Central memory CD8-positive, alpha-beta T cell (primary cell): ENCODE data around the gene MFSD11.

Source experiments
- ATAC-seq: fragments of 150-1000 bp; cut with Tn5 transposase; replicated peaks from 2 replicates; pipeline ENCODE4 v1.10.0; 2022; ENCODE audit warnings: mild to moderate bottlenecking, moderate FRiP score, moderate number of reproducible peaks; ENCODE audit not compliant: poor library complexity, severe bottlenecking; ENCODE audit errors: extremely low read depth
- DNase-seq, 2 donors: peaks; one replicate each; pipeline ENCODE4 v3.0.0; 2021; ENCODE audit warnings: low spot score in 2 of 2
- H3K27ac Mint-ChIP-seq: one replicate; pipeline ENCODE4 v1.8.0; 2022; ENCODE audit warnings: low read depth, mild to moderate bottlenecking, moderate library complexity, mixed read lengths
- H3K27me3 Mint-ChIP-seq: one replicate; pipeline ENCODE4 v1.8.0; 2022; ENCODE audit warnings: mixed read lengths
- H3K36me3 Mint-ChIP-seq: one replicate; pipeline ENCODE4 v1.8.0; 2022; ENCODE audit warnings: mild to moderate bottlenecking, moderate library complexity, mixed read lengths; ENCODE audit not compliant: insufficient read depth
- H3K4me1 Mint-ChIP-seq: one replicate; pipeline ENCODE4 v1.8.0; 2022; ENCODE audit warnings: mixed read lengths
- H3K4me3 Mint-ChIP-seq: one replicate; pipeline ENCODE4 v1.8.0; 2022; ENCODE audit warnings: mild to moderate bottlenecking, moderate library complexity, mixed read lengths
- H3K9me3 Mint-ChIP-seq: one replicate; pipeline ENCODE4 v1.8.0; 2022; ENCODE audit warnings: mixed read lengths

Gene MFSD11

GRCh38 chr17:76751416-76751993 is 13.6 kb downstream of the MFSD11 start:
- H3K36me3 Mint-ChIP-seq = peaks cover 19% of the 10 kb centered on the region
- no peak overlapping the region for H3K4me3 Mint-ChIP-seq
- H3K4me1 Mint-ChIP-seq = peaks cover 19% of the 10 kb centered on the region
- DNase-seq (no peak), ATAC-seq (no peak)
- no peaks in the 10 kb centered on the region for H3K27me3 Mint-ChIP-seq
- no peaks in the 10 kb centered on the region for H3K9me3 Mint-ChIP-seq
- peak overlapping the region; percentile 100 for H3K27ac Mint-ChIP-seq

GRCh38 chr17:76752006-76752405 is 14.1 kb downstream of the MFSD11 start:
- ATAC-seq (peak; percentile 84), DNase-seq (no peak)
- H3K9me3 Mint-ChIP-seq = no peaks in the 10 kb centered on the region
- peaks cover 19% of the 10 kb centered on the region for H3K4me1 Mint-ChIP-seq
- H3K36me3 Mint-ChIP-seq = peaks cover 18% of the 10 kb centered on the region
- H3K4me3 Mint-ChIP-seq = peak overlapping the region; percentile 92
- peak overlapping the region; percentile 100 for H3K27ac Mint-ChIP-seq
- no peaks in the 10 kb centered on the region for H3K27me3 Mint-ChIP-seq

GRCh38 chr17:76753061-76753961 is 15.4 kb downstream of the MFSD11 start:
- H3K4me1 Mint-ChIP-seq = peaks cover 19% of the 10 kb centered on the region
- peak; percentile 73 for ATAC-seq
- DNase-seq = peak in 1 of 2 donors; percentile 12
- H3K4me3 Mint-ChIP-seq = peak overlapping the region; percentile 92
- no peaks in the 10 kb centered on the region for H3K27me3 Mint-ChIP-seq
- peak overlapping the region; percentile 100 for H3K27ac Mint-ChIP-seq
- H3K36me3 Mint-ChIP-seq = peaks cover 22% of the 10 kb centered on the region
- H3K9me3 Mint-ChIP-seq = no peaks in the 10 kb centered on the region

GRCh38 chr17:76755285-76755684 is 17.4 kb downstream of the MFSD11 start:
- H3K36me3 Mint-ChIP-seq = peaks cover 14% of the 10 kb centered on the region
- H3K4me3 Mint-ChIP-seq = no peak overlapping the region

GRCh38 chr17:76757256-76757655 is 19.3 kb downstream of the MFSD11 start:
- Mint-ChIP-seq H3K36me3 (peaks cover 11% of the 10 kb centered on the region), H3K4me1 (peaks cover 14% of the 10 kb centered on the region), H3K4me3 (no peak overlapping the region), H3K27me3 (no peaks in the 10 kb centered on the region), H3K9me3 (no peaks in the 10 kb centered on the region), H3K27ac (no peak overlapping the region)
- no peak for DNase-seq
- no peak for ATAC-seq

More at GRCh38 chr17:76755285-76755684, 17.4 kb downstream of the MFSD11 start:
- no peak for ATAC-seq
- Mint-ChIP-seq H3K4me1 (peaks cover 19% of the 10 kb centered on the region), H3K27ac (no peak overlapping the region), H3K27me3 (no peaks in the 10 kb centered on the region), H3K9me3 (no peaks in the 10 kb centered on the region)
- no peak for DNase-seq

- Mint-ChIP-seq H3K27me3 (no peaks in the 10 kb centered on the region), H3K9me3 (no peaks in the 10 kb centered on the region), H3K27ac (no peak overlapping the region), H3K4me1 (peaks cover 1% of the 10 kb centered on the region), H3K36me3 (peaks cover 8% of the 10 kb centered on the region), H3K4me3 (no peak overlapping the region)
- no peak for ATAC-seq
- no peak for DNase-seq
Observed at GRCh38 chr17:76758570-76758969, 20.7 kb downstream of the MFSD11 start.

- peak; percentile 92 for ATAC-seq
- no peaks in the 10 kb centered on the region for H3K27me3 Mint-ChIP-seq
- peak overlapping the region; percentile 99 for H3K27ac Mint-ChIP-seq
- H3K36me3 Mint-ChIP-seq = peaks cover 35% of the 10 kb centered on the region
- H3K4me3 Mint-ChIP-seq = peak overlapping the region; percentile 76
- H3K4me1 Mint-ChIP-seq = peaks cover 24% of the 10 kb centered on the region
- no peaks in the 10 kb centered on the region for H3K9me3 Mint-ChIP-seq
- DNase-seq = peak; percentile 27 to 47
Observed at GRCh38 chr17:76772842-76773525, 35.1 kb downstream of the MFSD11 start.

- ATAC-seq (no peak), DNase-seq (no peak)
- Mint-ChIP-seq H3K4me1 (peaks cover 24% of the 10 kb centered on the region), H3K4me3 (no peak overlapping the region), H3K27me3 (no peaks in the 10 kb centered on the region), H3K36me3 (peaks cover 44% of the 10 kb centered on the region), H3K27ac (peak overlapping the region; percentile 99), H3K9me3 (no peaks in the 10 kb centered on the region)
Observed at GRCh38 chr17:76775021-76775600, 37.2 kb downstream of the MFSD11 start.

- Mint-ChIP-seq H3K27me3 (no peaks in the 10 kb centered on the region), H3K9me3 (no peaks in the 10 kb centered on the region), H3K4me1 (no peaks in the 10 kb centered on the region), H3K4me3 (no peak overlapping the region), H3K27ac (no peak overlapping the region), H3K36me3 (peaks cover 31% of the 10 kb centered on the region)
- ATAC-seq = no peak
- no peak for DNase-seq
Observed at GRCh38 chr17:76781056-76781982, 43.4 kb downstream of the MFSD11 start.

GRCh38 chr17:76783146-76783545 is 45.2 kb downstream of the MFSD11 start:
- DNase-seq (no peak), ATAC-seq (no peak)
- H3K27ac Mint-ChIP-seq = no peak overlapping the region
- no peaks in the 10 kb centered on the region for H3K4me1 Mint-ChIP-seq
- peaks cover 19% of the 10 kb centered on the region for H3K36me3 Mint-ChIP-seq
- H3K27me3 Mint-ChIP-seq = no peaks in the 10 kb centered on the region
- no peak overlapping the region for H3K4me3 Mint-ChIP-seq
- H3K9me3 Mint-ChIP-seq = no peaks in the 10 kb centered on the region

GRCh38 chr17:76784926-76785325 is 47.0 kb downstream of the MFSD11 start:
- Mint-ChIP-seq H3K27me3 (no peaks in the 10 kb centered on the region), H3K9me3 (no peaks in the 10 kb centered on the region), H3K27ac (no peak overlapping the region), H3K4me1 (no peaks in the 10 kb centered on the region), H3K4me3 (no peak overlapping the region), H3K36me3 (peaks cover 12% of the 10 kb centered on the region)
- DNase-seq (no peak), ATAC-seq (no peak)
